Measurements from ENCODE around the gene MAP3K1.

DNA sequence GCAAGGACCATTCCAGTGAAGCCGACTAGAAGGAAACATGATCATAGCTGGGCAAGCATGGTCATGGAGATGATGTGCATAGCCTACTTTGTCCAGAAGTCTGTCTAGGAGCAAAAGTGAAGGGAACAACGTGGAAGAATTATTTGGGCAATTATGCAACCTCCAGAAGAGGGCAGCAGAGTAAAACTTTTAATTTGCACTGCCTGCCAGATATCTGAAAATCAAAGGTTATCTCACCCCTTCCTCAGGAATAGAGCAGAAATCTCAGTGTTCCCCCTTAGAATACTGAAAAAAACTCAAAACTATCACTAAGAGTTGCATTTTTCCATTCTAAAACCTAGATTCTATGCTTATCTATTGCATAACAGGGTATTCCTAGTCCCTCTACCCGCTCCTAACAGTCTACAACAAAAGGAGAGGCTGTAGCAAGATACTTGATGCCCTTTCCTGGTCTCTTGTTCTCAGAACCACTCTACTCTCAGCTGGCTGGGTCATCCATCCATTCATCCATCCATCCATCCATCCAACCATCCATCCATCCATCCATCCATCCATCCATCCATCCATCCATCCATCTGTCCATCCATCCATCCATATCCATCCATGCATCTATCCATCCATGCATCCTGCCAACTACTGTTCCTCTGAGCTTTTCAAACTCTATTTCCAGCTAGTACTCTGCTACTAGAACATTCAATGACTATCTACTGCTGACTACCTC lies 85.7 kb downstream of the MAP3K1 start:
- no peak for TF ChIP-seq ZNF747 (tag by site-specific recombination; IDR thresholded peaks at IDR 0.05)
- TF ChIP-seq ZNF549 (tag by site-specific recombination; IDR thresholded peaks at IDR 0.05) = no peak
- no peak for TF ChIP-seq SP2 (tag by site-specific recombination; IDR thresholded peaks at IDR 0.05)
- no peak for TF ChIP-seq YY2 (tag by site-specific recombination; IDR thresholded peaks at IDR 0.05)
- no peak for TF ChIP-seq KLF9 (tag by site-specific recombination; IDR thresholded peaks at IDR 0.05; ENCODE audit: low read depth)
- no peak for TF ChIP-seq RBAK (tag by site-specific recombination; IDR thresholded peaks at IDR 0.05)
- no peak for TF ChIP-seq IKZF3 (tag by site-specific recombination; IDR thresholded peaks at IDR 0.05)
- no peak for TF ChIP-seq ZNF76 (tag by site-specific recombination; IDR thresholded peaks at IDR 0.05; ENCODE audit: borderline replicate concordance, low read depth)
- TF ChIP-seq, protein P1, sequence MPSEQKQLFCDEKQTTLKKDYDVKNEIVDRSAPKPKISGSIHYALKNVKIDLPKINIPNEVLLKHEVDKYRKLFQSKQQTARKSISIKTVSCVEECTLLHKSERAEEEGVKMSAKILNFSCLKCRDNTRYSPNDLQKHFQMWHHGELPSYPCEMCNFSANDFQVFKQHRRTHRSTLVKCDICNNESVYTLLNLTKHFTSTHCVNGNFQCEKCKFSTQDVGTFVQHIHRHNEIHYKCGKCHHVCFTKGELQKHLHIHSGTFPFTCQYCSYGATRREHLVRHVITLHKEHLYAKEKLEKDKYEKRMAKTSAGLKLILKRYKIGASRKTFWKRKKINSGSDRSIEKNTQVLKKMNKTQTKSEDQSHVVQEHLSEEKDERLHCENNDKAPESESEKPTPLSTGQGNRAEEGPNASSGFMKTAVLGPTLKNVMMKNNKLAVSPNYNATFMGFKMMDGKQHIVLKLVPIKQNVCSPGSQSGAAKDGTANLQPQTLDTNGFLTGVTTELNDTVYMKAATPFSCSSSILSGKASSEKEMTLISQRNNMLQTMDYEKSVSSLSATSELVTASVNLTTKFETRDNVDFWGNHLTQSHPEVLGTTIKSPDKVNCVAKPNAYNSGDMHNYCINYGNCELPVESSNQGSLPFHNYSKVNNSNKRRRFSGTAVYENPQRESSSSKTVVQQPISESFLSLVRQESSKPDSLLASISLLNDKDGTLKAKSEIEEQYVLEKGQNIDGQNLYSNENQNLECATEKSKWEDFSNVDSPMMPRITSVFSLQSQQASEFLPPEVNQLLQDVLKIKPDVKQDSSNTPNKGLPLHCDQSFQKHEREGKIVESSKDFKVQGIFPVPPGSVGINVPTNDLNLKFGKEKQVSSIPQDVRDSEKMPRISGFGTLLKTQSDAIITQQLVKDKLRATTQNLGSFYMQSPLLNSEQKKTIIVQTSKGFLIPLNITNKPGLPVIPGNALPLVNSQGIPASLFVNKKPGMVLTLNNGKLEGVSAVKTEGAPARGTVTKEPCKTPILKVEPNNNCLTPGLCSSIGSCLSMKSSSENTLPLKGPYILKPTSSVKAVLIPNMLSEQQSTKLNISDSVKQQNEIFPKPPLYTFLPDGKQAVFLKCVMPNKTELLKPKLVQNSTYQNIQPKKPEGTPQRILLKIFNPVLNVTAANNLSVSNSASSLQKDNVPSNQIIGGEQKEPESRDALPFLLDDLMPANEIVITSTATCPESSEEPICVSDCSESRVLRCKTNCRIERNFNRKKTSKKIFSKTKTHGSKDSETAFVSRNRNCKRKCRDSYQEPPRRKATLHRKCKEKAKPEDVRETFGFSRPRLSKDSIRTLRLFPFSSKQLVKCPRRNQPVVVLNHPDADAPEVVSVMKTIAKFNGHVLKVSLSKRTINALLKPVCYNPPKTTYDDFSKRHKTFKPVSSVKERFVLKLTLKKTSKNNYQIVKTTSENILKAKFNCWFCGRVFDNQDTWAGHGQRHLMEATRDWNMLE (tag by site-specific recombination; conservative IDR thresholded peaks at IDR 0.05; ENCODE audit: low read depth) = no peak
- TF ChIP-seq, protein P2, sequence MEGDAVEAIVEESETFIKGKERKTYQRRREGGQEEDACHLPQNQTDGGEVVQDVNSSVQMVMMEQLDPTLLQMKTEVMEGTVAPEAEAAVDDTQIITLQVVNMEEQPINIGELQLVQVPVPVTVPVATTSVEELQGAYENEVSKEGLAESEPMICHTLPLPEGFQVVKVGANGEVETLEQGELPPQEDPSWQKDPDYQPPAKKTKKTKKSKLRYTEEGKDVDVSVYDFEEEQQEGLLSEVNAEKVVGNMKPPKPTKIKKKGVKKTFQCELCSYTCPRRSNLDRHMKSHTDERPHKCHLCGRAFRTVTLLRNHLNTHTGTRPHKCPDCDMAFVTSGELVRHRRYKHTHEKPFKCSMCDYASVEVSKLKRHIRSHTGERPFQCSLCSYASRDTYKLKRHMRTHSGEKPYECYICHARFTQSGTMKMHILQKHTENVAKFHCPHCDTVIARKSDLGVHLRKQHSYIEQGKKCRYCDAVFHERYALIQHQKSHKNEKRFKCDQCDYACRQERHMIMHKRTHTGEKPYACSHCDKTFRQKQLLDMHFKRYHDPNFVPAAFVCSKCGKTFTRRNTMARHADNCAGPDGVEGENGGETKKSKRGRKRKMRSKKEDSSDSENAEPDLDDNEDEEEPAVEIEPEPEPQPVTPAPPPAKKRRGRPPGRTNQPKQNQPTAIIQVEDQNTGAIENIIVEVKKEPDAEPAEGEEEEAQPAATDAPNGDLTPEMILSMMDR (tag by site-specific recombination; IDR thresholded peaks at IDR 0.05) = 0 out of 2 replicates have a peak, but pooled peaks have one; percentile 50
- TF ChIP-seq, protein P3, sequence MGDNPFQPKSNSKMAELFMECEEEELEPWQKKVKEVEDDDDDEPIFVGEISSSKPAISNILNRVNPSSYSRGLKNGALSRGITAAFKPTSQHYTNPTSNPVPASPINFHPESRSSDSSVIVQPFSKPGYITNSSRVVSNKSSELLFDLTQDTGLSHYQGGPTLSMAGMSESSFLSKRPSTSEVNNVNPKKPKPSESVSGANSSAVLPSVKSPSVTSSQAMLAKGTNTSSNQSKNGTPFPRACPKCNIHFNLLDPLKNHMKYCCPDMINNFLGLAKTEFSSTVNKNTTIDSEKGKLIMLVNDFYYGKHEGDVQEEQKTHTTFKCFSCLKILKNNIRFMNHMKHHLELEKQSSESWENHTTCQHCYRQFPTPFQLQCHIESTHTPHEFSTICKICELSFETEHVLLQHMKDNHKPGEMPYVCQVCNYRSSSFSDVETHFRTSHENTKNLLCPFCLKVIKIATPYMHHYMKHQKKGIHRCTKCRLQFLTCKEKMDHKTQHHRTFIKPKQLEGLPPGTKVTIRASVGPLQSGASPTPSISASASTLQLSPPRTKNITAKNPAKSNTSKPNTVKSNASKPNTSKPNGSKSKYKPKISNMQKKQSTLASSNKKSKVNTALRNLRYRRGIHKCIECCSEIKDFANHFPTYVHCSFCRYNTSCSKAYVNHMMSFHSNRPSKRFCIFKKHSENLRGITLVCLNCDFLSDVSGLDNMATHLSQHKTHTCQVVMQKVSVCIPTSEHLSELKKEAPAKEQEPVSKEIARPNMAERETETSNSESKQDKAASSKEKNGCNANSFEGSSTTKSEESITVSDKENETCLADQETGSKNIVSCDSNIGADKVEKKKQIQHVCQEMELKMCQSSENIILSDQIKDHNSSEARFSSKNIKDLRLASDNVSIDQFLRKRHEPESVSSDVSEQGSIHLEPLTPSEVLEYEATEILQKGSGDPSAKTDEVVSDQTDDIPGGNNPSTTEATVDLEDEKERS (tag by site-specific recombination; IDR thresholded peaks at IDR 0.05) = no peak
- TF ChIP-seq KLF7 (tag by site-specific recombination; IDR thresholded peaks at IDR 0.05; ENCODE audit: borderline replicate concordance) = no peak
- no peak for TF ChIP-seq ZNF404 (tag by site-specific recombination; IDR thresholded peaks at IDR 0.05)
- no peak for TF ChIP-seq OVOL3 (tag by site-specific recombination; IDR thresholded peaks at IDR 0.05)
